22Rv1 (cell line): ENCODE measurements around the gene GPR150.

Experiments
- H3K27ac ChIP-seq: fragments of 450-650 bp; 2 replicates; pipeline ENCODE4 v1.5.1; 2017
- CTCF ChIP-seq: fragments of 450-650 bp; IDR thresholded peaks from 2 replicates; pipeline ENCODE4 v1.5.1; 2017; ENCODE audit warnings: mild to moderate bottlenecking
- ZFX ChIP-seq: fragments of 450-650 bp; IDR thresholded peaks from 2 replicates; pipeline ENCODE4 v1.6.1; 2017; ENCODE audit warnings: antibody characterized with exemption, borderline replicate concordance

GPR150 gene

GRCh38 chr5:95599252-95599651 is 20.6 kb upstream of the GPR150 start:
- no peak for TF ChIP-seq CTCF
- TF ChIP-seq ZFX, result no peak
- H3K27ac ChIP-seq, result no peak overlapping the region

- no peak for TF ChIP-seq ZFX
- TF ChIP-seq CTCF, result no peak
- H3K27ac ChIP-seq, result no peak overlapping the region
These were observed 19.3 kb upstream of the GPR150 start for GRCh38 chr5:95600557-95600956.

GRCh38 chr5:95605786-95606185 is 14.1 kb upstream of the GPR150 start:
- no peak overlapping the region for H3K27ac ChIP-seq
- TF ChIP-seq CTCF (no peak), ZFX (no peak)

GRCh38 chr5:95606419-95606818 is 13.5 kb upstream of the GPR150 start:
- no peak overlapping the region for H3K27ac ChIP-seq
- no peak for TF ChIP-seq CTCF
- TF ChIP-seq ZFX, result no peak

GRCh38 chr5:95609711-95610110 is 10.2 kb upstream of the GPR150 start:
- TF ChIP-seq CTCF, result no peak
- TF ChIP-seq ZFX, result no peak
- no peak overlapping the region for H3K27ac ChIP-seq

- no peak for TF ChIP-seq CTCF
- no peak for TF ChIP-seq ZFX
- no peak overlapping the region for H3K27ac ChIP-seq
These were observed 9.3 kb upstream of the GPR150 start for GRCh38 chr5:95610546-95610945.

- TF ChIP-seq ZFX (no peak), CTCF (no peak)
- H3K27ac ChIP-seq, result no peak overlapping the region
These were observed 8.5 kb upstream of the GPR150 start for GRCh38 chr5:95611396-95611795.
